8988T (cell line): ENCODE results near the gene SLC46A2.

Experiments
- DNase-seq: peaks from one replicate; pipeline ENCODE4 v3.0.0; 2011

SLC46A2 gene

GRCh38 chr9:112856200-112856599 is 34.5 kb downstream of the SLC46A2 start:
- no peak for DNase-seq

GRCh38 chr9:112854657-112855056 is 36.0 kb downstream of the SLC46A2 start:
- no peak for DNase-seq

- DNase-seq = no peak
These were observed 36.6 kb downstream of the SLC46A2 start for GRCh38 chr9:112853882-112854585.

GRCh38 chr9:112852741-112853504 is 37.8 kb downstream of the SLC46A2 start:
- no peak for DNase-seq

- DNase-seq = no peak
These were observed 39.8 kb downstream of the SLC46A2 start for GRCh38 chr9:112850840-112851239.

GRCh38 chr9:112849363-112849922 is 41.2 kb downstream of the SLC46A2 start:
- no peak for DNase-seq

GRCh38 chr9:112848316-112849151 is 42.1 kb downstream of the SLC46A2 start:
- no peak for DNase-seq

- DNase-seq = no peak
These were observed 43.9 kb downstream of the SLC46A2 start for GRCh38 chr9:112846528-112847488.

- peak; percentile 61 for DNase-seq
These were observed 45.7 kb downstream of the SLC46A2 start for GRCh38 chr9:112844771-112845542.

GRCh38 chr9:112842555-112842954 is 48.1 kb downstream of the SLC46A2 start:
- no peak for DNase-seq

- DNase-seq = no peak
These were observed 49.4 kb downstream of the SLC46A2 start for GRCh38 chr9:112841261-112841660.

GRCh38 chr9:112839331-112839730 is 51.3 kb downstream of the SLC46A2 start:
- no peak for DNase-seq

- no peak for DNase-seq
These were observed 52.3 kb downstream of the SLC46A2 start for GRCh38 chr9:112838342-112838741.

- no peak for DNase-seq
These were observed 54.3 kb downstream of the SLC46A2 start for GRCh38 chr9:112836394-112836793.

- DNase-seq = no peak
These were observed 57.6 kb downstream of the SLC46A2 start for GRCh38 chr9:112833081-112833480.

GRCh38 chr9:112831969-112832368 is 58.7 kb downstream of the SLC46A2 start:
- no peak for DNase-seq

- DNase-seq = no peak
These were observed 59.3 kb downstream of the SLC46A2 start for GRCh38 chr9:112831281-112831851.
